Activated naive CD4-positive, alpha-beta T cell treated with anti-CD3 and anti-CD28 coated beads, Interleukin-2, amount 10 ng/mL, durations not matched to agents 7 days and 5 days (primary cell): Measurements from ENCODE around the gene VWA5B1.

Experiments used
- CTCF ChIA-PET: fragments of 350-600 bp; sonication (Branson Sonifier 250); formaldehyde crosslinking; loops from one replicate; lab custom pipeline; 2021; ENCODE audit warnings: antibody characterized with exemption; lab: Charles Lee
- DNase-seq: peaks from one replicate; pipeline ENCODE4 v3.0.0-alpha.2; 2020
- H3K27ac Mint-ChIP-seq: one replicate; pipeline ENCODE4 v1.8.0; 2021; ENCODE audit warnings: mild to moderate bottlenecking, moderate library complexity, mixed read lengths
- H3K27me3 Mint-ChIP-seq: one replicate; pipeline ENCODE4 v1.8.0; 2021; ENCODE audit warnings: mild to moderate bottlenecking, mixed read lengths
- H3K36me3 Mint-ChIP-seq: one replicate; pipeline ENCODE4 v1.8.0; 2021; ENCODE audit warnings: mixed read lengths
- H3K4me1 Mint-ChIP-seq: one replicate; pipeline ENCODE4 v1.8.0; 2021; ENCODE audit warnings: mixed read lengths
- H3K4me3 Mint-ChIP-seq: one replicate; pipeline ENCODE4 v1.8.0; 2021; ENCODE audit warnings: mild to moderate bottlenecking, moderate library complexity, mixed read lengths
- H3K9me3 Mint-ChIP-seq: one replicate; pipeline ENCODE4 v1.8.0; 2021; ENCODE audit warnings: mixed read lengths

Gene VWA5B1

DNA sequence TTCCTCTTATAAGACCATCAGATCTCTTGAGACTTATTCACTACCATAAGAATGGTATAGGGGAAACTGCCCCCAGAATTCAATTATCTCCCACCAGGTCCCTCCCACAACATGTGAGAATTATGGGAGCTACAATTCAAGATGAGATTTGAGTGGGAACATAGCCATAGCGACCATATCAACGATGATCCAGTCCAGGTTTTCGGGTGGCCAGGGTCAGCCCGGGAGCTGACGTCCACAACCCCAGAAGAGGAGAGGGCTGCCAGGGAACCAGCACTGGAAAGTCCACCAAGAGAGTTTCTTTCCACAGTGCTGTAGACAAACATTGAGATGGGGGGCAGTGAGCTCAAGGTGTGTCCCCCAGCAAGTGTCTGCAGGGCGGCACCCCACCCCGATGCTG lies 88.4 kb downstream of the VWA5B1 start:
- Mint-ChIP-seq H3K36me3 (no peaks in the 10 kb centered on the region), H3K4me1 (no peaks in the 10 kb centered on the region), H3K27ac (no peak overlapping the region), H3K9me3 (no peaks in the 10 kb centered on the region), H3K4me3 (no peak overlapping the region), H3K27me3 (peaks cover 47% of the 10 kb centered on the region)
- DNase-seq, result no peak
- CTCF ChIA-PET, result interaction anchor here (1.2 to 1.4 kb wide), 2 partner anchors 12 to 148 kb away, joined by 3 read pairs; no protein-coding TSS in a partner anchor

DNA sequence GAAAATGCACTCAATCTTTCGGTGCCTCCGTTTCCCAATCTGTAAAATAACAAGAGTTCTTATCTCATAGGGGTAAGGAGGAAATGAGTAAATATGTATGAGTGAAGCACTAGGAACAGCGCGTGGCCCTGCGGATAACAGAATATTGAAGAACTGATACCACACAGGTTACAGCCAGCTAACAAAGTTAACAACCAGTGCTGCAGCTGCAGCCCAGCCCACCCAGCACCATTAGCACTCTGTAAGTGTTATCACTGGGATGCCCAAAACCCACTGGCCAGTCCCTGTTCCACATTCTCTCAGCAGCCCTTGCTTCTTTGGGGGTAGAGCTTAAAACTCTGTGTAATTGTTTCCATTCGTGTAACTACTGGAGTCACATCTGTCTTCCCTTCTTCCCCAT lies 89.5 kb downstream of the VWA5B1 start:
- peaks cover 48% of the 10 kb centered on the region for H3K27me3 Mint-ChIP-seq
- no peaks in the 10 kb centered on the region for H3K36me3 Mint-ChIP-seq
- H3K4me3 Mint-ChIP-seq, result no peak overlapping the region
- no peaks in the 10 kb centered on the region for H3K9me3 Mint-ChIP-seq
- CTCF ChIA-PET, result interaction anchor here (0.7 to 1.4 kb wide), 4 partner anchors 11 to 149 kb away, joined by 3 to 6 read pairs (median 3); no protein-coding TSS in a partner anchor
- no peaks in the 10 kb centered on the region for H3K4me1 Mint-ChIP-seq
- H3K27ac Mint-ChIP-seq, result no peak overlapping the region
- DNase-seq, result no peak

DNA sequence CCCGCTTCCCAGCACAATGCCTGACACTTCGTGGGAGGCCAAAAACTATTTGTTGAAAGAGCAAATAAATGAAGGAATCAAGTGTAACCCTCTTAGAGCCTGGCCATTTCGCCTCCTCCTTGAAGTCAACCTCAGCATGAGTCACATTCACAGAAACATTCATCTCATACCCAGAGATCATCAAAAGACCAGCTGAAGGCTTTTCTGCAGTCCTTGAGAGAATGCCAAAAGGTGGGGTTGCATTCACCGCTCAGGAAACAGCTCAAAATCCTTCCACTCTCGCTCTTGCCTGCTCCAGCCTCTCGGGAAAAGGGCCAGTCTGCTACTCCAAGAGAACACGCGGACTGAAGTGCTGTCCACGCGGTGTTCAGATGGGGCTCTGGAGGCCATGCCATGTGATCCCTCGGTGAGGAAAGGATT lies 90.0 kb downstream of the VWA5B1 start:
- Mint-ChIP-seq H3K4me3 (no peak overlapping the region), H3K27ac (no peak overlapping the region), H3K27me3 (peaks cover 47% of the 10 kb centered on the region), H3K36me3 (no peaks in the 10 kb centered on the region), H3K9me3 (no peaks in the 10 kb centered on the region), H3K4me1 (no peaks in the 10 kb centered on the region)
- CTCF ChIA-PET, result interaction anchor here (0.8 to 1.4 kb wide), 4 partner anchors 10 to 114 kb away, joined by 3 to 6 read pairs (median 3); no protein-coding TSS in a partner anchor
- no peak for DNase-seq

DNA sequence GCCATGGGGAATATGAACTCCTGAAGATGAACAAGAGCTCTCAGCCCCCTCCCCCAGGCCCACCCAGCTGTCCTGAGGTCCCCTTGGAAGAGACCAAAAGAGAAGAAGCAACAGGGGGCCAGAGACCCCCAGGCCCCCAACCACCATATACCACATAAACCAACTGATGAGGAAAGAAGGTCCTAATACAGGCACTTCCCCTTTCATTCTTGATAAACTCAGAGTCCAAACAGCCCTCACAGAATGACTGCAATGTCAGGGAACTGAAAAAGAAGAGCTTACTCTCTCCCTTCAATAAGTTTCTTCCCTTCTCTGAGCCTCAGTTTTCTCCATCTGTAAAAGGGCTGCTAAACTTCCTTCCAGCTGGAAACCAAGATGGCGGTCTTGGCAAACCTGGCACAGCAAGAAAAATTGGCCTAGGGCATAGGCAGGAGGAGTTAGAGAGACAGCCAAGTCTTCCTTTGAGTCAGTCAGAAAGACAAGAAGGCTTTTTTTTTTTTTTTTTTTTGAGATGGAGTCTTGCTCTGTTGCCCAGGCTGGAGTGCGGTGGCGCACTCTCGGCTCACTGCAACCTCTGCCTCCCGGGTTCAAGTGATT lies 90.5 kb downstream of the VWA5B1 start:
- no peaks in the 10 kb centered on the region for H3K9me3 Mint-ChIP-seq
- no peak overlapping the region for H3K27ac Mint-ChIP-seq
- no peak for DNase-seq
- H3K36me3 Mint-ChIP-seq, result no peaks in the 10 kb centered on the region
- CTCF ChIA-PET, result interaction anchor here (0.8 to 1.2 kb wide), 3 partner anchors 10 to 113 kb away, joined by 3 to 6 read pairs (median 3); no protein-coding TSS in a partner anchor
- no peaks in the 10 kb centered on the region for H3K4me1 Mint-ChIP-seq
- H3K27me3 Mint-ChIP-seq, result peaks cover 47% of the 10 kb centered on the region
- no peak overlapping the region for H3K4me3 Mint-ChIP-seq

DNA sequence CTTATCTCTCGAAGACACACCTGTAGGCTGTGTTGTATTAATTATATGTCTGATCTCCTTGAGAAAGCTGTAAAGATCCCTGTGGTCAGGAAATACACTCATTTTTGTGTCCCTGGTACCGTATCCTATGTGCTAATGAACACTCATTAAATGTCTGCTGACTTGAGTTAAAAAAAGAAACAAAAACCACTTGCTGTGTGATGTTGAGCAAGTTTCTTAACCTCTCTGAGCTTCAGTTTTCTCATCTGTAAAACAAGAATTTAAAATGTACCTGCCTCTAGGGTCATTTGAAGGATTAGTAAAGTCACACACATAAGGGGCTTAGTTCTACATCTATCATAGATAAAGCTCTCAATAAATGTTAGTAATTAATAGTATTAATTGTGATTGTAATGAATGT lies 91.3 kb downstream of the VWA5B1 start:
- no peak for DNase-seq
- CTCF ChIA-PET, result interaction anchor here (1.4 kb wide), 1 partner anchor 14 kb away, joined by 3 read pairs; no protein-coding TSS in a partner anchor
- H3K4me1 Mint-ChIP-seq, result no peaks in the 10 kb centered on the region

DNA sequence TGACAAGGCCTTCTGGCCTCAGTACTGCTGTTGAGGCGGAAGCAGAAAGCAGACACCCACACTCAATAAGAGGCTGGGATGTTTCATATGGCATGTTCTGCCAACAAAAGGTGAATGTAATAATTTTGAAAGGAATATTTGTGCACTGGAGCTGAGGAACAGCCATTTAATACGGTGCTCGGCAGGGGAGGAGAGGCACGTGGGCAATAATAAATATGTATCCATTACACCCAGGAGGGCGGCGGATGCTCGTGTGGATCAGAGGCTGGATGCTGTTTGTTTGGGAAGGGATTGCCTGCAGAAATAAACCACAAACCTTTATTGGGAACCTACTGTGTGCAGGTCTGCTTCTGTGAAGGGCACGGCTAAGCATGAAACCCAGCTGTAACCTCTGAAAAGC lies 92.0 kb downstream of the VWA5B1 start:
- no peaks in the 10 kb centered on the region for H3K36me3 Mint-ChIP-seq
- H3K9me3 Mint-ChIP-seq, result no peaks in the 10 kb centered on the region
- no peaks in the 10 kb centered on the region for H3K4me1 Mint-ChIP-seq
- no peak for DNase-seq
- H3K27ac Mint-ChIP-seq, result no peak overlapping the region
- peaks cover 49% of the 10 kb centered on the region for H3K27me3 Mint-ChIP-seq
- CTCF ChIA-PET, result interaction anchor here (1.4 to 1.6 kb wide), 2 partner anchors 14 to 20 kb away, joined by 3 to 7 read pairs; no protein-coding TSS in a partner anchor
- H3K4me3 Mint-ChIP-seq, result no peak overlapping the region

More for the DNA sequence above, 91.3 kb downstream of the VWA5B1 start:
- Mint-ChIP-seq H3K9me3 (no peaks in the 10 kb centered on the region), H3K27me3 (peaks cover 49% of the 10 kb centered on the region), H3K36me3 (no peaks in the 10 kb centered on the region), H3K4me3 (no peak overlapping the region), H3K27ac (no peak overlapping the region)

DNA sequence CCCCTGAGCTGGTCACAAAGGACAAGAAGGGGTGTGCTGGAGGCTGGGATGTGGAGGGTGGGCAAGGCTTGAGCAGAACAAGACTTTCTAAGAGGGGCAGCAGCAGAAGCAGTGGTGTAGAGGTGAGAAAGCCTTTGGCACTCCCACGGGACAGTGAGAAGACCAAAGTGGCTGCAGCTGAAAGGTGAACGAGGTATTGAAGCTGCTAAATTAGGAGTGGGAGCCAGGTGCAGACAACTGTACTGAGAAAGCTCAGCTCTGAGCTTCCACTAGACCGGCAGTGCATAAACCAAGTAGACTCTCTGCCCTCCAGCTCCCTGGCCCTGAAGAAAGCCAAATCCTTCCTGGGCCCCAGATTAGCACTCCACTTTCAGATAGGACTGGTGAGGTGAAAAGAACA lies 93.0 kb downstream of the VWA5B1 start:
- Mint-ChIP-seq H3K36me3 (no peaks in the 10 kb centered on the region), H3K27me3 (peaks cover 54% of the 10 kb centered on the region), H3K4me3 (no peak overlapping the region), H3K9me3 (no peaks in the 10 kb centered on the region), H3K4me1 (no peaks in the 10 kb centered on the region), H3K27ac (no peak overlapping the region)
- CTCF ChIA-PET, result interaction anchor here (1.6 kb wide), 1 partner anchor 21 kb away, joined by 7 read pairs; no protein-coding TSS in a partner anchor
- DNase-seq, result no peak

DNA sequence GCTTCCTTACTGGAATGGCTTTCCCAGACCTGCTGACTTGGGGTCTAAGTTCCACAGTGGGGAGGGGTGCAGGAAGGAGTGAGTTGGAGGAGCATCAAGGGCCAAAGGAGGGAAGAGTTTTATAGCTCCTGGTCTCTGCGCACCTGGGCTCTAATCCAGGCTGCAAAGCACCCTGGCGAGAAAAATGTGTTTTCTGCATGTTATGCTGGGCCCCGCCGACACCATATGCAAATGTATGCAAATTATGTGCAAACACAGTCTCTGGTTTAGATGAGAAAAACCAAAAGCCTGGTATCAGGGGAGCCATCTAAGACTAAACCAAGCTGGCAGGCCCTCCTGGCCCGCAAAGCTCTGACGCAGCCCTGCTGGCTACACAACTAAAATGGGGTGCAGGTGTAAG lies 95.0 kb downstream of the VWA5B1 start:
- CTCF ChIA-PET, result no interaction called here
- DNase-seq, result no peak
- Mint-ChIP-seq H3K27me3 (peaks cover 67% of the 10 kb centered on the region), H3K9me3 (no peaks in the 10 kb centered on the region), H3K36me3 (no peaks in the 10 kb centered on the region), H3K4me1 (no peaks in the 10 kb centered on the region), H3K4me3 (no peak overlapping the region), H3K27ac (no peak overlapping the region)

DNA sequence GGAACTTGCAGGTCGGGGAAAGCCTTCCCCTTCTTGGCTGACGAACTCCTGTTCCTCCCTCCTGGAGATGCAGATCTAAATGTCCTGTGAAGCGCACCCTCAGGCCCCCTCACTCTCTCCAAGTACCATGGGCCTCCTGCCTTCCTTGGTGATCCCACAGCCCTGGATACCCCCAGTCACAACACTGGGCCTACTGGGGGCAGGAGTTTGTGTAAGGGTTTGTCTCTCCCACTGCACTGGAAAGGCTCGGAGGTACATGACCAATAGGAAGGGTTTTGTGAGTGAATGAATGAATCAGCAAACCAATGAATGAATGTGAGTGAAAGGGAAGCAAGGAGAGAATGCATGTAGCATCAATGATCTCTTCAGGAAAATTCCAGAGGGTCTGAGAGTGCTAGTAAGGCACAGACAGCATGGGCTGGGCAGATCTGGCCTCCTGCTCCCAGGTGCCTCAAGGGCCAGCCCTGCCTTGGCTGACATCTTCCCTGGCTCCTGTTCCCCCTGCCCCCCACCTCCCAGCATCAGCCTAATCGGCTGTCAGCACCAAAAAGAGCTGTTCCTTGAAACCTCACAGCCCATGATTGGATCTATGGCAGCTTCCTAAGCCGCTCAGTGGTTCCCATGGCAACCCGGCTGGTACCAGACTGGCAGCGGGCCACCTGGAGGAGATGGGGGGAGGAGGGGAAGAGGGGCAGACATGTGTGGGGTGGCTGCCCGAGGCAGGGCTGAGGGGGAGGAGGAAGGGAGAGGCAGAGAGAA lies 95.8 kb downstream of the VWA5B1 start:
- H3K27me3 Mint-ChIP-seq, result peaks cover 68% of the 10 kb centered on the region
- DNase-seq, result no peak
- H3K4me3 Mint-ChIP-seq, result no peak overlapping the region
- H3K36me3 Mint-ChIP-seq, result no peaks in the 10 kb centered on the region
- H3K9me3 Mint-ChIP-seq, result no peaks in the 10 kb centered on the region
- CTCF ChIA-PET, result no interaction called here
- H3K27ac Mint-ChIP-seq, result no peak overlapping the region
- H3K4me1 Mint-ChIP-seq, result no peaks in the 10 kb centered on the region

DNA sequence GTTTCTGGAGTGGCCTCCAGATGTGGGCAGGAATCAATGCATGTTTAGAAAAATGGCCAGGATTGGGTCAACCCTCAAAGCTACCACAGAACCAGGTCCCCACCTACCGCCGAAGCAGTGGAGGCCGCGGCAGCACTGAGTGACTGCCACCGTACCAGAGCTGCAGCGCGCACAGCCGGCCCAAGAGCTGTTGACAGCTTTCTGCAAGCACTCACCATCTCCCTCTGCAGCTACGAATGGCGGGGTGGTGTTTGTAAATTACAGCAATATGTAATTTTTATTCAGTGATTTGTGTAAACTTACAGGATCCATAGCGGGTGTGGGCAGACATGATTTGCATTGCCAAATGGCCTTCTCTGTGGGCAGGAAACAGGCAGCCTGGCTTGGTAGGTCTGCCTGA lies 98.9 kb downstream of the VWA5B1 start:
- no peaks in the 10 kb centered on the region for H3K9me3 Mint-ChIP-seq
- H3K4me3 Mint-ChIP-seq, result no peak overlapping the region
- no peaks in the 10 kb centered on the region for H3K4me1 Mint-ChIP-seq
- H3K27me3 Mint-ChIP-seq, result peaks cover 83% of the 10 kb centered on the region
- H3K36me3 Mint-ChIP-seq, result peaks cover 1% of the 10 kb centered on the region
- CTCF ChIA-PET, result interaction anchor here (1.2 kb wide), 1 partner anchor 27 kb away, joined by 3 read pairs; no protein-coding TSS in a partner anchor
- DNase-seq, result no peak
- no peak overlapping the region for H3K27ac Mint-ChIP-seq

DNA sequence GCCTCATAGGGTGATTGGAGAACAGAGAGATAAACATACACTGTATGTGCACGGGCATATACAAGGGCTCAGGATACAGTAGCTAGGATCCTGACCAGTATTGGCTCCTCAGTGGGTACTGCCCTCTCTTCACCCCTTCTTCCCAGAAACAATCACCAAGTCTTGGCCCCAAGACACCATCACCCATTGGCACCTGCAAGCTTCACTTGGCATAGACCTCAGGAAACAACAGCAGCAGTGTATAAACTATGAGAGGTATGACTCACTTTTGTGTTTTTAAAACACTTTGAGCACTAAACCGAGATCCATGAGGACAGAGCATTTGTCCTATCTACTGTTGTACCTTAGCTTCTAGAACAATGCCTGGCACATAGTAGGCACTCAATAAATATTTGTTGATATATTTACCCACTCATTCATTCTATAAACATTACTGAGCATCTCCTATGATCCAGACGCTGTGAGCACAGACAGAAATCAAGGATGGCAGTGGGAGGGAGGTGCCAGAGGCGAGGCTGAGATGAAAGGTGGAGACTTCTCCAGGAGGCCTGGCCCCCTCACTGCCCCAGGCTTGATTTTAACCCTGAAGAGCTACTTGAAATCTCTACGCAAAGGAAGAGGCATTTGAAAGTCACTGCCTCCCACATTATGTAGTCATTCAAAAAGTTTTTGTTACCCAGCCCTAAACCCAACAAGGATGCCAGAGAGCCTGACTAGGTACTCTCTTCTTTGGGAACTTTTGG lies 100.1 kb downstream of the VWA5B1 start:
- H3K36me3 Mint-ChIP-seq, result peaks cover 1% of the 10 kb centered on the region
- CTCF ChIA-PET, result interaction anchor here (1.2 kb wide), 2 partner anchors 11 to 29 kb away, joined by 3 read pairs; no protein-coding TSS in a partner anchor
- no peak overlapping the region for H3K4me3 Mint-ChIP-seq
- H3K27me3 Mint-ChIP-seq, result peaks cover 73% of the 10 kb centered on the region
- no peak for DNase-seq
- no peaks in the 10 kb centered on the region for H3K4me1 Mint-ChIP-seq
- no peak overlapping the region for H3K27ac Mint-ChIP-seq
- H3K9me3 Mint-ChIP-seq, result no peaks in the 10 kb centered on the region

DNA sequence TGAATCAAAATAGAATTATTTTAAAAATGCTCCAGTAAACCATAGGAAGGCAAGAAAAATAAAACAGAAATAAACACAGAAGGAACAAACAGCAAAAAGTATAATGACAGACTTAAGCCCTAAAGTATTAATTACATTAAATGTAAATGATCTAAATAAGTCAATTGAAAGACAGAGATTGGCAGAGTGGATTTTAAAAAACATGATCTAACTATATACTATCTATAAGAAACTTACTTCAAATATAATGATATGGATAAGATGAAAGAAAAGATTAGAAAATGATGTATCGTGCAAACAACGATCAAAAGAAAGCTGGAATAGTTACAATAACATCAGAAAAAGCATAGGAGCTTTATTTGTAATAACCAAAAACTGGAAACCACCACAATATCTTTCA lies 104.6 kb downstream of the VWA5B1 start:
- CTCF ChIA-PET, result interaction anchor here (0.6 to 1.5 kb wide), 2 partner anchors 12 to 35 kb away, joined by 3 to 6 read pairs; no protein-coding TSS in a partner anchor
- no peaks in the 10 kb centered on the region for H3K9me3 Mint-ChIP-seq
- H3K4me1 Mint-ChIP-seq, result no peaks in the 10 kb centered on the region
- no peak for DNase-seq
- H3K27ac Mint-ChIP-seq, result no peak overlapping the region
- peaks cover 60% of the 10 kb centered on the region for H3K27me3 Mint-ChIP-seq
- H3K4me3 Mint-ChIP-seq, result no peak overlapping the region
- H3K36me3 Mint-ChIP-seq, result peaks cover 1% of the 10 kb centered on the region

DNA sequence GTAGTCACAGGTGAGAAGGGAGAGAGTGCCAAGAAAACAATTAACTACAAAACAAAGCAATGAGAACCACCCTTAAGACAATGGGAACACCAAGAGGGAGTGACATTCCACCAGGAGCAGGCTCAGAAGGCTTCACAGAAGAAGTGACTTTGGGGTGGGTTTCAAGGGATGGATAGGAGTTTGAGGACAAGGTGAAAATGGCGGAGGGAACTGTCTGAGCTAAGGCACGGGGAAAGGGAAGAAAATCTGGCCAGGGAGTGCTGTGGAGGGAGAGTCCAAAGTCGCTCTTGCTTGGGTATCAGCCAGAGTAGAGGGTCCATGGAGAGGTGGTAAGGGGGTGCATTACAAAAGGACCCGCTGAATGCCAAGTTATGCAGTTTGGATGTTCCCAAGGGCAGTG lies 108.1 kb downstream of the VWA5B1 start:
- H3K4me1 Mint-ChIP-seq, result no peaks in the 10 kb centered on the region
- H3K4me3 Mint-ChIP-seq, result no peak overlapping the region
- H3K36me3 Mint-ChIP-seq, result peaks cover 1% of the 10 kb centered on the region
- peaks cover 68% of the 10 kb centered on the region for H3K27me3 Mint-ChIP-seq
- H3K9me3 Mint-ChIP-seq, result no peaks in the 10 kb centered on the region
- CTCF ChIA-PET, result no interaction called here
- no peak for DNase-seq
- H3K27ac Mint-ChIP-seq, result no peak overlapping the region

DNA sequence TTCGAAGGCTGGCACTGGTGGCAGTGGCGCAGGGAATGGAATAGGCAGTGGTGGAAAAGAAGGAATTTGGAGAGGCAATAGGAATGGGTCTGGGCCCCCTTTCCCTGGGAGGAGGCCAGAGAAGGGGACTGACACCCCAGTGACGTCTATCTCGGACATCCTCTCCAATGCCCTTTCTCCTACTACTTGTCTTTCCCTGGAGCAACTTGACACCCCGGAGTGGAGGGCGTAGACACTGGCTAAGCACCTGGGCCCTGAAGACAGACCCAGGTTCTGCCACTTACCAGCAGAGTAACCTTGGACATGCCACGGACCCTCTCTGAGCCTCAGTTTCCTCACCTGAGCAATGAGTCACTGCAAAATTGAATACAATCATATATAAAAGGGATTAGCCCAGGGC lies 108.5 kb downstream of the VWA5B1 start:
- H3K4me3 Mint-ChIP-seq, result no peak overlapping the region
- DNase-seq, result no peak
- H3K9me3 Mint-ChIP-seq, result no peaks in the 10 kb centered on the region
- peaks cover 68% of the 10 kb centered on the region for H3K27me3 Mint-ChIP-seq
- no peak overlapping the region for H3K27ac Mint-ChIP-seq
- no peaks in the 10 kb centered on the region for H3K4me1 Mint-ChIP-seq
- CTCF ChIA-PET, result no interaction called here
- peaks cover 1% of the 10 kb centered on the region for H3K36me3 Mint-ChIP-seq
